HepG2 (cell line): ENCODE measurements around the gene NPVF. TPM values are rescaled to one million over a fixed set of nuclear protein-coding genes. Genes with fewer than 3 reads are reported as not detected.

Source experiments
- ATAC-seq: fragments of 200-7000 bp; cut with Tn5 transposase; 3 replicates; pipeline ENCODE4 v1.9.1; 2020; ENCODE audit warnings: mild to moderate bottlenecking, moderate library complexity
- BruUV-seq: library from RNA; stranded (reverse); fragments of 400-500 nt; replicated peaks from 2 replicates; lab custom pipeline; 2021; lab: Mats Ljungman, UMichigan
- CTCF ChIA-PET: fragments of 300-600 bp; formaldehyde crosslinking; extraction: SDS; loops from one replicate; lab custom pipeline; 2021; ENCODE audit warnings: low total read pairs, inconsistent platforms, low intra/inter-chr PET ratio; lab: Yijun Ruan, JAX
- POLR2A ChIA-PET: fragments of 350-600 bp; sonication (Branson Sonifier 250); formaldehyde crosslinking; loops from one replicate; lab custom pipeline; 2020; ENCODE audit warnings: antibody characterized with exemption, inconsistent platforms; lab: Yijun Ruan, JAX
- DNase-seq: peaks from one replicate; pipeline ENCODE4 v3.0.0-alpha.2; 2015; ENCODE audit warnings: low spot score
- FAIRE-seq: peaks from 3 replicates; lab custom pipeline; 2011; peaks lifted over from hg19 to GRCh38; lab: Jason Lieb, UNC
- H2AFZ ChIP-seq: one replicate; pipeline ENCODE4 v1.6.1; 2011; ENCODE audit warnings: low read length, inconsistent platforms
- H3K27ac ChIP-seq: fragments of 300-600 bp; 3 replicates; pipeline ENCODE4 v1.8.0; 2011; ENCODE audit warnings: mixed run types, mild to moderate bottlenecking, mixed read lengths, low read length, inconsistent platforms; ENCODE audit not compliant: insufficient read depth; ENCODE audit errors: extremely low read length
- H3K27me3 ChIP-seq, 2 experiments: fragments of 200-600 bp in 1 of 2; 2 replicates in 1 of 2; 3 replicates in 1 of 2; pipeline versions ENCODE4 v1.6.0 to v1.8.0; 2011; ENCODE audit warnings: low read length in 2 of 2, mild to moderate bottlenecking in 2 of 2, moderate library complexity in 2 of 2, inconsistent platforms in 1 of 2; ENCODE audit not compliant: insufficient read depth in 2 of 2, control insufficient read depth in 1 of 2
- H3K36me3 ChIP-seq, 2 experiments: fragments of 200-600 bp in 1 of 2; replicated peaks in 1 of 2; 2 replicates in 1 of 2; 3 replicates in 1 of 2; pipeline versions ENCODE4 v1.5.1 to v1.8.0; 2011; ENCODE audit warnings: low read length in 2 of 2, inconsistent platforms in 1 of 2; ENCODE audit not compliant: insufficient read depth in 2 of 2, control insufficient read depth in 1 of 2
- H3K4me1 ChIP-seq: 2 replicates; pipeline ENCODE4 v1.5.1; 2012; ENCODE audit warnings: low read length, inconsistent platforms; ENCODE audit not compliant: insufficient read depth
- H3K4me2 ChIP-seq: 2 replicates; pipeline ENCODE4 v1.6.0; 2011; ENCODE audit warnings: low read depth, low read length, inconsistent platforms
- H3K4me3 ChIP-seq, 3 experiments: fragments of 200-600 bp in 1 of 3; sonication (generic), shearing (Covaris generic) in 1 of 3; replicated peaks in 1 of 3; 2 replicates each; pipeline ENCODE4 v1.5.1; 2011 to 2016; ENCODE audit warnings: low read length in 3 of 3, inconsistent platforms in 2 of 3, low read depth in 2 of 3, mild to moderate bottlenecking in 2 of 3, control low read depth in 1 of 3, mixed read lengths in 1 of 3; ENCODE audit not compliant: insufficient read depth in 1 of 3
- H3K79me2 ChIP-seq: one replicate; pipeline ENCODE4 v1.6.1; 2011; ENCODE audit warnings: low read length, inconsistent platforms; ENCODE audit not compliant: insufficient read depth
- H3K9ac ChIP-seq: 2 replicates; pipeline ENCODE4 v1.6.0; 2011; ENCODE audit warnings: mild to moderate bottlenecking, low read depth, low read length, inconsistent platforms; ENCODE audit not compliant: insufficient read depth
- H3K9me3 ChIP-seq: 2 replicates; pipeline ENCODE4 v1.5.1; 2012; ENCODE audit warnings: mild to moderate bottlenecking, low read length
- H4K20me1 ChIP-seq: 2 replicates; pipeline ENCODE4 v1.6.0; 2011; ENCODE audit warnings: inconsistent platforms, mild to moderate bottlenecking, low read length, moderate library complexity; ENCODE audit not compliant: insufficient read depth
- CBFB ChIP-seq: sonication (generic); formaldehyde crosslinking; IDR thresholded peaks from 2 replicates; pipeline ENCODE4 v1.4.0; 2020; ENCODE audit warnings: missing genetic modification reagents
- HNRNPLL ChIP-seq: fragments of 200-400 bp; formaldehyde crosslinking; IDR thresholded peaks from 2 replicates; pipeline ENCODE4 v1.6.1; 2017; ENCODE audit warnings: mild to moderate bottlenecking, low read depth, low read length; ENCODE audit not compliant: poor library complexity, severe bottlenecking
- SYNCRIP ChIP-seq: fragments of 200-400 bp; formaldehyde crosslinking; IDR thresholded peaks from 2 replicates; pipeline ENCODE4 v1.6.1; 2018; ENCODE audit warnings: mild to moderate bottlenecking, low read depth, low read length; ENCODE audit not compliant: insufficient read depth
- ZFP36L1 ChIP-seq: sonication (generic); formaldehyde crosslinking; IDR thresholded peaks from 2 replicates; pipeline ENCODE4 v1.8.0; 2022; ENCODE audit warnings: mild to moderate bottlenecking, missing genetic modification reagents, moderate library complexity
- ZMYM2 ChIP-seq: sonication (generic); formaldehyde crosslinking; IDR thresholded peaks from 2 replicates; pipeline ENCODE4 v1.8.0; 2022; ENCODE audit warnings: mild to moderate bottlenecking, missing genetic modification reagents
- ZNF354B ChIP-seq: sonication (generic); formaldehyde crosslinking; IDR thresholded peaks from 2 replicates; pipeline ENCODE4 v1.8.0; 2022; ENCODE audit warnings: mild to moderate bottlenecking, missing genetic modification reagents
- ZNF792 ChIP-seq: IDR thresholded peaks from 2 replicates; pipeline ENCODE4 v1.6.1; 2016
- ZSCAN31 ChIP-seq: sonication (generic); formaldehyde crosslinking; IDR thresholded peaks from 2 replicates; pipeline ENCODE4 v1.5.0; 2020; ENCODE audit warnings: low read depth, mild to moderate bottlenecking, missing genetic modification reagents
- WGBS: methylation state at CpG from one replicate; pipeline ENCODE4 v1.1.6; 2017; ENCODE audit warnings: low lambda C conversion rate; 5-methylcytosine and 5-hydroxymethylcytosine counted together
- in situ Hi-C: cut with HindIII; loops from 2 replicates; pipeline ENCODE4 v1.10.0; 2017; ENCODE audit warnings: low pct_unique_long_range_greater_than_20kb; ENCODE audit not compliant: extremely low pct_ligation_motif_present
- intact Hi-C: fragments of 100-400 bp; cut with micrococcal nuclease; formaldehyde crosslinking; loops from one replicate; pipeline ENCODE4 v1.10.0; 2022; ENCODE audit not compliant: unreplicated experiment
- polyA plus RNA-seq, 8 experiments: library from polyadenylated mRNA; depleted of rRNA in 3 of 8; stranded (reverse) in 7 of 8; unstranded in 1 of 8; fragments of >200 nt; fragmentation: Illumina TruSeq in 4 of 8; extraction: Trizol in 4 of 8; gene quantifications; 2 replicates each; pipeline versions ENCODE4 v1.2.1 to v1.2.3, GENCODE V29; 2011 to 2016; ENCODE audit warnings: low read depth in 4 of 8, missing spikeins in 1 of 8, mixed read lengths in 1 of 8; ENCODE audit not compliant: insufficient read depth in 1 of 8
- total RNA-seq, 5 experiments: library from RNA; depleted of rRNA; stranded (reverse); fragments of >200 nt; fragmentation: Illumina TruSeq; extraction: Trizol; gene quantifications; 2 replicates each; pipeline ENCODE4 v1.2.3, GENCODE V29; 2016; ENCODE audit warnings: low read depth in 1 of 5
- TF ChIP-seq, protein P1 (sequence below): sonication (generic); formaldehyde crosslinking; IDR thresholded peaks from 2 replicates; pipeline ENCODE4 v1.4.0; 2020; ENCODE audit warnings: missing genetic modification reagents
- TF ChIP-seq, protein P2 (sequence below): sonication (generic); formaldehyde crosslinking; IDR thresholded peaks from 2 replicates; pipeline ENCODE4 v1.4.0; 2020; ENCODE audit warnings: mild to moderate bottlenecking, missing genetic modification reagents, borderline replicate concordance
- TF ChIP-seq, protein P3 (sequence below): sonication (generic); formaldehyde crosslinking; conservative IDR thresholded peaks from 2 replicates; pipeline ENCODE4 v1.8.0; 2022; ENCODE audit warnings: mild to moderate bottlenecking, moderate library complexity, missing genetic modification reagents
- TF ChIP-seq, protein P4 (sequence below): conservative IDR thresholded peaks from 2 replicates; pipeline ENCODE4 v1.6.1; 2018; ENCODE audit warnings: missing genetic modification reagents

NPVF gene
- total and polyA plus RNA-seq, 2 of the 13 experiments (the other 11 are each of a cell fraction or from before 2014, with no cell fraction given), result not detected

DNA sequence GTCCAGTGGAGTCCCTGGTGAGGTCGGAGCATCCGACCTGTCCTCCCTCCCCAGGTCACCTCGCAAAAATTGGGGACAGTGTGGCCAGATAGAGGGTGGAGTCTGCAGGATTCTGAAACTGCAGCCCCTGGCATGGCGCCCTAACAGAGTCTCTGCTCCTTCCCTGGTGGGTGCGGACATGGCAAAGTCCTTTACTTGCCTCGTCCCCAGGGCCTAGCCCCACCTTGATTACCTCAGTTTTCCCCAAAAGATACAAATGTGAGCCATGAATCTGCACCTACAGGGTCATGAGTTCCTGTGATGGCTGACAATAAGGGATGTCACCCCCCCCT is 47.7 kb downstream of the NPVF start:
- POLR2A ChIA-PET, result interaction anchor here (0.6 to 1.5 kb wide), 5 partner anchors 9 to 338 kb away, joined by 3 to 11 read pairs (median 4); partner anchors contain the start of gene CYCS
- Histone ChIP-seq H3K27ac (no peak overlapping the region), H3K79me2 (no peaks in the 10 kb centered on the region), H2AFZ (peak overlapping the region; percentile 82), H3K9me3 (no peaks in the 10 kb centered on the region), H3K9ac (peak overlapping the region; percentile 58; the same call in 1 of the 2 replicates), H3K4me3 (peak overlapping the region; percentile 64 to 93 (median 73)), H4K20me1 (no peaks in the 10 kb centered on the region), H3K4me2 (peak overlapping the region; percentile 91), H3K27me3 (peaks cover 0 to 3% of the 10 kb centered on the region in 2 experiments; a peak in 1 of 5 replicates), H3K4me1 (peaks cover 18% of the 10 kb centered on the region), H3K36me3 (no peaks in the 10 kb centered on the region)
- ATAC-seq (peak; percentile 59; the same call in 2 of the 3 replicates), DNase-seq (no peak), FAIRE-seq (no peak)
- no CpG with 5 or more reads among the region's 6 CpGs for WGBS
- TSS peak; percentile 36 for BruUV-seq
- intact Hi-C loops (loop anchor here (1.0 to 10.0 kb wide), 2 partner anchors 36 to 384 kb away; no protein-coding TSS in a partner anchor), in situ Hi-C loops (no loop called here)
- CTCF ChIA-PET, result interaction anchor here (1.8 kb wide), 1 partner anchor 36 kb away, joined by 6 read pairs; no protein-coding TSS in a partner anchor
- no peak for TF ChIP-seq ZMYM2 (CRISPR knock-in tag)
- no peak for TF ChIP-seq ZFP36L1 (CRISPR knock-in tag)
- TF ChIP-seq, protein P1, sequence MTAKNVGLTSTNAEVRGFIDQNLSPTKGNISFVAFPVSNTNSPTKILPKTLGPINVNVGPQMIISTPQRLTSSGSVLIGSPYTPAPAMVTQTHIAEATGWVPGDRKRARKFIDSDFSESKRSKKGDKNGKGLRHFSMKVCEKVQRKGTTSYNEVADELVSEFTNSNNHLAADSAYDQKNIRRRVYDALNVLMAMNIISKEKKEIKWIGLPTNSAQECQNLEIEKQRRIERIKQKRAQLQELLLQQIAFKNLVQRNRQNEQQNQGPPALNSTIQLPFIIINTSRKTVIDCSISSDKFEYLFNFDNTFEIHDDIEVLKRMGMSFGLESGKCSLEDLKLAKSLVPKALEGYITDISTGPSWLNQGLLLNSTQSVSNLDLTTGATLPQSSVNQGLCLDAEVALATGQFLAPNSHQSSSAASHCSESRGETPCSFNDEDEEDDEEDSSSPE (CRISPR knock-in tag), result no peak
- TF ChIP-seq CBFB (CRISPR knock-in tag), result no peak
- no peak for TF ChIP-seq ZNF354B (CRISPR knock-in tag)
- TF ChIP-seq SYNCRIP, result no peak
- no peak for TF ChIP-seq ZSCAN31
- TF ChIP-seq, protein P2, sequence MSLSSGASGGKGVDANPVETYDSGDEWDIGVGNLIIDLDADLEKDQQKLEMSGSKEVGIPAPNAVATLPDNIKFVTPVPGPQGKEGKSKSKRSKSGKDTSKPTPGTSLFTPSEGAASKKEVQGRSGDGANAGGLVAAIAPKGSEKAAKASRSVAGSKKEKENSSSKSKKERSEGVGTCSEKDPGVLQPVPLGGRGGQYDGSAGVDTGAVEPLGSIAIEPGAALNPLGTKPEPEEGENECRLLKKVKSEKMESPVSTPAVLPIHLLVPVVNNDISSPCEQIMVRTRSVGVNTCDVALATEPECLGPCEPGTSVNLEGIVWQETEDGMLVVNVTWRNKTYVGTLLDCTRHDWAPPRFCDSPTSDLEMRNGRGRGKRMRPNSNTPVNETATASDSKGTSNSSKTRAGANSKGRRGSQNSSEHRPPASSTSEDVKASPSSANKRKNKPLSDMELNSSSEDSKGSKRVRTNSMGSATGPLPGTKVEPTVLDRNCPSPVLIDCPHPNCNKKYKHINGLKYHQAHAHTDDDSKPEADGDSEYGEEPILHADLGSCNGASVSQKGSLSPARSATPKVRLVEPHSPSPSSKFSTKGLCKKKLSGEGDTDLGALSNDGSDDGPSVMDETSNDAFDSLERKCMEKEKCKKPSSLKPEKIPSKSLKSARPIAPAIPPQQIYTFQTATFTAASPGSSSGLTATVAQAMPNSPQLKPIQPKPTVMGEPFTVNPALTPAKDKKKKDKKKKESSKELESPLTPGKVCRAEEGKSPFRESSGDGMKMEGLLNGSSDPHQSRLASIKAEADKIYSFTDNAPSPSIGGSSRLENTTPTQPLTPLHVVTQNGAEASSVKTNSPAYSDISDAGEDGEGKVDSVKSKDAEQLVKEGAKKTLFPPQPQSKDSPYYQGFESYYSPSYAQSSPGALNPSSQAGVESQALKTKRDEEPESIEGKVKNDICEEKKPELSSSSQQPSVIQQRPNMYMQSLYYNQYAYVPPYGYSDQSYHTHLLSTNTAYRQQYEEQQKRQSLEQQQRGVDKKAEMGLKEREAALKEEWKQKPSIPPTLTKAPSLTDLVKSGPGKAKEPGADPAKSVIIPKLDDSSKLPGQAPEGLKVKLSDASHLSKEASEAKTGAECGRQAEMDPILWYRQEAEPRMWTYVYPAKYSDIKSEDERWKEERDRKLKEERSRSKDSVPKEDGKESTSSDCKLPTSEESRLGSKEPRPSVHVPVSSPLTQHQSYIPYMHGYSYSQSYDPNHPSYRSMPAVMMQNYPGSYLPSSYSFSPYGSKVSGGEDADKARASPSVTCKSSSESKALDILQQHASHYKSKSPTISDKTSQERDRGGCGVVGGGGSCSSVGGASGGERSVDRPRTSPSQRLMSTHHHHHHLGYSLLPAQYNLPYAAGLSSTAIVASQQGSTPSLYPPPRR (CRISPR knock-in tag), result no peak
- TF ChIP-seq ZNF792, result no peak
- TF ChIP-seq, protein P3, sequence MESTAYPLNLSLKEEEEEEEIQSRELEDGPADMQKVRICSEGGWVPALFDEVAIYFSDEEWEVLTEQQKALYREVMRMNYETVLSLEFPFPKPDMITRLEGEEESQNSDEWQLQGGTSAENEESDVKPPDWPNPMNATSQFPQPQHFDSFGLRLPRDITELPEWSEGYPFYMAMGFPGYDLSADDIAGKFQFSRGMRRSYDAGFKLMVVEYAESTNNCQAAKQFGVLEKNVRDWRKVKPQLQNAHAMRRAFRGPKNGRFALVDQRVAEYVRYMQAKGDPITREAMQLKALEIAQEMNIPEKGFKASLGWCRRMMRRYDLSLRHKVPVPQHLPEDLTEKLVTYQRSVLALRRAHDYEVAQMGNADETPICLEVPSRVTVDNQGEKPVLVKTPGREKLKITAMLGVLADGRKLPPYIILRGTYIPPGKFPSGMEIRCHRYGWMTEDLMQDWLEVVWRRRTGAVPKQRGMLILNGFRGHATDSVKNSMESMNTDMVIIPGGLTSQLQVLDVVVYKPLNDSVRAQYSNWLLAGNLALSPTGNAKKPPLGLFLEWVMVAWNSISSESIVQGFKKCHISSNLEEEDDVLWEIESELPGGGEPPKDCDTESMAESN (CRISPR knock-in tag), result no peak
- no peak for TF ChIP-seq HNRNPLL
- TF ChIP-seq, protein P4, sequence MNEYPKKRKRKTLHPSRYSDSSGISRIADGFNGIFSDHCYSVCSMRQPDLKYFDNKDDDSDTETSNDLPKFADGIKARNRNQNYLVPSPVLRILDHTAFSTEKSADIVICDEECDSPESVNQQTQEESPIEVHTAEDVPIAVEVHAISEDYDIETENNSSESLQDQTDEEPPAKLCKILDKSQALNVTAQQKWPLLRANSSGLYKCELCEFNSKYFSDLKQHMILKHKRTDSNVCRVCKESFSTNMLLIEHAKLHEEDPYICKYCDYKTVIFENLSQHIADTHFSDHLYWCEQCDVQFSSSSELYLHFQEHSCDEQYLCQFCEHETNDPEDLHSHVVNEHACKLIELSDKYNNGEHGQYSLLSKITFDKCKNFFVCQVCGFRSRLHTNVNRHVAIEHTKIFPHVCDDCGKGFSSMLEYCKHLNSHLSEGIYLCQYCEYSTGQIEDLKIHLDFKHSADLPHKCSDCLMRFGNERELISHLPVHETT (CRISPR knock-in tag), result no peak
